Measurements from ENCODE around the gene HYAL3. TPM values are rescaled to one million over a fixed set of nuclear protein-coding genes. Genes with fewer than 3 reads are reported as not detected.

Gene HYAL3
- total and polyA plus RNA-seq, 2 of the 13 experiments (the other 11 are each of a cell fraction or from before 2014, with no cell fraction given), result 5.5 to 10.4 TPM

- TF ChIP-seq MLXIP (CRISPR knock-in tag; IDR thresholded peaks at IDR 0.05; ENCODE audit: borderline replicate concordance) (no peak), ATF4 (CRISPR knock-in tag; IDR thresholded peaks at IDR 0.05) (0 out of 4 replicates have a peak, but pooled peaks of 1 of the 2 experiments have one; percentile 26), ZNF619 (CRISPR knock-in tag; IDR thresholded peaks at IDR 0.05) (no peak), STAG1 (CRISPR knock-in tag; IDR thresholded peaks at IDR 0.05) (no peak), ZBTB37 (CRISPR knock-in tag; IDR thresholded peaks at IDR 0.05) (no peak), ZBTB26 (CRISPR knock-in tag; IDR thresholded peaks at IDR 0.05; ENCODE audit: borderline replicate concordance) (peak; percentile 53; the same call in 1 of the 2 replicates), HOXD1 (CRISPR knock-in tag; IDR thresholded peaks at IDR 0.05) (no peak), PITX1 (CRISPR knock-in tag; IDR thresholded peaks at IDR 0.05) (peak; percentile 62), BCLAF1 (IDR thresholded peaks at IDR 0.05) (no peak), GMEB2 (CRISPR knock-in tag; IDR thresholded peaks at IDR 0.05; ENCODE audit: low read depth) (peak; percentile 93), ZNF883 (CRISPR knock-in tag; IDR thresholded peaks at IDR 0.05; ENCODE audit: not compliant biosample characterization) (peak; percentile 79), RXRA (CRISPR knock-in tag; IDR thresholded peaks at IDR 0.05) (peak; percentile 60; the same call in 1 of the 2 replicates)
Observed at GRCh38 chr3:50292159-50293078, 6.8 kb downstream of the HYAL3 start, which contains the start of gene IFRD2 (continued).
